NCI-H2171 (cell line): ENCODE data around the gene SLC25A24.

Experiments used
- DNase-seq: peaks from one replicate; lab custom pipeline; 2025; lab: John Stamatoyannopoulos, UW

SLC25A24 gene

DNA sequence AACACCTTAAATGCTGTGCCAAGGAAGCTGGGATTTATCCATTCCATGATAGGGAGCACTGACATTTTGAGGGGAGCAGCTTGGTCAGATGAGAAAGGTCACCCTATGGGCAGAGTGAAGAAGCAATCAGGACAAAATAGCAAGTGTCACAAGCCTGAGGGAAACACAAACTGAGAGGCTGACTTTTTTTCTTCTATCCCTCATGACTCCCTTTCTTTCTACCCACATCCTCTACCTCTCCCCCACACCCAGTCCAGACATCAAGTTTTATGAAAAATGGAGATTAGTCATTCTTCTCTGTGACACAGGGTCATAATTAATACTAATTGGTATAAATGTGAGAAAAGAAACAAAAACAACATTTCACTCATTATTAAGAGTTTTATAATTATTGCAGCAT lies 103.1 kb downstream of the SLC25A24 start:
- no peak for DNase-seq

DNA sequence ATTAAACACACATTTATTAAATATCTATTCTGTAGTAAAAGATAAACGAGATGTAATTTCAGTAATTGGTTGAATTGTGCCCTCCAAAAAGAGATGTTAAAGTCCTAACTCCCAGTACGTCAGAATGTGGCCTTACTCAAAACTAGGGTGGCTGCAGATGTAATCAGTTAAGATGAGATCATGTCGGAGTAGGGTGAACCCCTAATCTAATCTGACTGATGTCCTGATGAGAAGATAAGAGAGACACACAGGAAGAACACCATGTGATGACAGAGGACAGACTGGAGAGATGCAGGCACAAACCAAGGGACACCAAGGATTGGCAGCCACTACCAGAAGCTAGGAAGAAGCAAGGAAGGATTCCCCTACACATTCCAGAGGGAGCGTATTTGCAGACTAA lies 104.1 kb downstream of the SLC25A24 start:
- DNase-seq, result no peak

DNA sequence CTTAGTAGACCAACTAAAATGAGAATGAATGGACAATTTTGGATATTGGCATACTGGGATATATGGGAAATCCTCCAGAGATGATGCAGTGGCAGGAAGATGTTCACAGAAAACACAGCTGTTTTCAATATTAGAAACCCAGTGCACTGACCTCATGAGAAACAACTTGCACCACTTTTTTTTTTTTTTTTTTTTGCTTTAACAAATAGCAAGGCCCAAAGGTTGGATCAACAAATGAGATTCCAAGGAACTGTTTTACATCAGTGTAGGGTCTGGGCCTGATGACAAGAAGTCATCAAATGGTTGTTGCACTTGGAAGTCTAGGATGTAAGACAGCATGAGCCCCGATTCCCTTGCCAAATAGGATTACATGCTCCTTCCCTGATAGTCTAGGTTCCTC lies 110.7 kb downstream of the SLC25A24 start:
- DNase-seq, result no peak

DNA sequence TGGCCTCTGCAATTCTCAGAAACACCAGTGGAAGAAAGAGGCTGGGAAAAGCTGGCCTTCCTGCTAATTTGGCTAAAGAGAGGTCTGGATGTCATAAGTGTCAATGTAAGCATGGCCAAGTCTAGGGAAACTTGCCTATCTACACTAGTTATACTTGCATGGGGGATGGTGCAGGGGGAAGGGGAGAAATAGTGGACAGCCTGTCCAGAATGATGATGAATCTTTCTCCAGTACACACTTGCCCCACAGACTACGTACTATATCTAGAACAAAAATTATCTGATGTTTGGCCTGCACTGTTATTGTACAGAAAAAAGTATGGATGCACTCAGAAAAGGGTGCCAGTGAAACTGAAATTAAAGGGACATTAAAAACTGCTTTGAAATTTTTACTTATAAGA lies 114.5 kb downstream of the SLC25A24 start:
- DNase-seq, result no peak

DNA sequence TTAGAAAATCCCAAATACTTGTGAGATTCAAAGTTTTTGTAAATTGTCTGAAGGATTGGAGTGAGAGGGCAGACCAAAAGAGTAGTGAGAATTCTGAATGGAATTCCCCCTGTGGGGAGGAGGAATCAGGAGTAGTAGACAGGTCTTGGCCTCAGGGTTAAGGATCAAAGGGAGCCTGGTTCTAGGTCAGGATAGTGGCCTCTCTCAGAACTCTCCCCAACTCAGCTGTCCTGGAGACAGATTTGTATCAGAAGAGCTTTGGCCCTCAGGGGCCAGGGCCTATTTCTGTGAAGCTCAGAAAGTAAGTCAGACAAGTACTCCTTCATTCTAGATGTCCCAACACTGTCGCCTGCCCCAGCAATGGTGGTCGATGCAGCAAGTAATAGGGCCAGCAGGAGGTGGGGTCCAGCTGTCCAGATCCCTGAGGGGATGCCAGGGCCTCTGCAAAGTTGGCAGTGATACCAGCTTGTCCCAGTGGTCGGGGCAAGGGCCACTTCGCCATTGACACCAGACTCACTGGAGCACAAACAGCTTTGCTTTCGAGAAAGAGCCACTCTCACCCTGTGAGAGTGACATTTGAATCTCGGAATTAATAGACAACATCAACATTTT lies 115.2 kb downstream of the SLC25A24 start:
- no peak for DNase-seq
